GM12801 (cell line): Measurements from ENCODE around the gene RPS16.
A peak's percentile ranks its signal among the peaks of the same experiment; 100 is the strongest.

Experiments used
- CTCF ChIP-seq: IDR thresholded peaks from one replicate; pipeline ENCODE4 v1.5.1; 2011; ENCODE audit warnings: control low read depth; ENCODE audit not compliant: insufficient read length; ENCODE audit errors: extremely low read depth

The RPS16 gene

GRCh38 chr19:39401549-39402345, 34.0 kb downstream of the RPS16 start:
- TF ChIP-seq CTCF = no peak

GRCh38 chr19:39401070-39401548, 34.6 kb downstream of the RPS16 start:
- no peak for TF ChIP-seq CTCF

GRCh38 chr19:39400061-39400460, 35.7 kb downstream of the RPS16 start:
- no peak for TF ChIP-seq CTCF

- no peak for TF ChIP-seq CTCF
These were observed 36.1 kb downstream of the RPS16 start for GRCh38 chr19:39399668-39400050.

GRCh38 chr19:39398297-39398864, 37.4 kb downstream of the RPS16 start:
- TF ChIP-seq CTCF = no peak

GRCh38 chr19:39397360-39398296, 38.1 kb downstream of the RPS16 start:
- peak; percentile 68 for TF ChIP-seq CTCF
